Suppressor macrophage treated with lipopolysaccharide for 4 hours (primary cell): ENCODE results near the gene IFNL1.
A peak's percentile ranks its signal among the peaks of the same experiment; 100 is the strongest.
"Not testable (repeated sequence)": the region's sequence is repeated elsewhere in the genome, so short reads cannot be mapped to it uniquely, and the experiment has no call there.

ENCODE experiments used
- DNase-seq: peaks from one replicate; pipeline ENCODE4 v3.0.0-alpha.2; 2020

The IFNL1 gene

GRCh38 chr19:39270036-39270871 is 26.0 kb upstream of the IFNL1 start:
- no peak for DNase-seq

- DNase-seq, result not testable (repeated sequence)
These were observed 22.3 kb upstream of the IFNL1 start for GRCh38 chr19:39273859-39274258.

GRCh38 chr19:39275578-39275977 is 20.6 kb upstream of the IFNL1 start:
- no peak for DNase-seq

- DNase-seq, result no peak
These were observed 19.5 kb upstream of the IFNL1 start for GRCh38 chr19:39276740-39277139.

- DNase-seq, result peak; percentile 16
These were observed 18.6 kb upstream of the IFNL1 start for GRCh38 chr19:39277598-39277997.

GRCh38 chr19:39282021-39282420 is 14.2 kb upstream of the IFNL1 start:
- DNase-seq, result no peak

DNA sequence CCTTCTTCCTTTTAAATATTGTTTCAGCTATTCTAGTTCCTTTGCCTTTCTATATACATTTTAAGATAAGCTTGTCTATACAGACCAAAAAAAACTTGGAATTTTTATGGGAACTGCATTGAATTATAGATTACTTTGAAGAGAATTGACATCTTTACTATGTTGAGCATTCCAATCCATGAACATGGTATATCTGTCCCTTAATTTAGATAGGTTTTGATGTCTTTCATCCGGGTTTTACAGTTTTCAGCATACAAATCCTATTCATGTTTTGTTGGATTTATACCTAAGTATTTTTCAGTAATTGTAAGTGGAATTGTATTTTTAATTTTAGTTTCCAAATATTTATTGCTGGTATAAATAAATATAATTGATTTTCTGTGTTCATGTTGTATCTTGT is 12.2 kb upstream of the IFNL1 start:
- DNase-seq, result no peak

DNA sequence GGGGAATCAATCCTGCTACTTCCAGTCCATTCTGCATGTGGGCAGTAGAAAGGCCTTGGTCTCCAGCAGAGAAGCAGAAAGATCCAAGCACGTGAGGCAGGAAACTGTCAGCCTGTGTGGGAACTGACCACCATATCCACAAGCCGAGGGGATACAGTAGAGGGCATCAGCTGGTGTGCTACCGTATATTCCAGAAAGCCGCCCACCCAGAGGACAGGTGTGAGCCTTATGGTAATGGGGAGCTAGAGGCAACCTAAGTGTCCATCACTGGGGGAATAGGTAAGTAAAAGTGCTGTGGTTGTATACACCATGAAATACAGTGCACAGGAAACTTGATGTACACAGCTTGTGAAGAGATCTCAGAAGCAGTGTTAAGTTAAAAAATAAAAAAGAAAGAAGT is 2.8 kb upstream of the IFNL1 start:
- no peak for DNase-seq

GRCh38 chr19:39296906-39297305 is 699 bp downstream of the IFNL1 start:
- DNase-seq, result no peak

- no peak for DNase-seq
These were observed 1.9 kb downstream of the IFNL1 start for GRCh38 chr19:39297931-39298634.

DNA sequence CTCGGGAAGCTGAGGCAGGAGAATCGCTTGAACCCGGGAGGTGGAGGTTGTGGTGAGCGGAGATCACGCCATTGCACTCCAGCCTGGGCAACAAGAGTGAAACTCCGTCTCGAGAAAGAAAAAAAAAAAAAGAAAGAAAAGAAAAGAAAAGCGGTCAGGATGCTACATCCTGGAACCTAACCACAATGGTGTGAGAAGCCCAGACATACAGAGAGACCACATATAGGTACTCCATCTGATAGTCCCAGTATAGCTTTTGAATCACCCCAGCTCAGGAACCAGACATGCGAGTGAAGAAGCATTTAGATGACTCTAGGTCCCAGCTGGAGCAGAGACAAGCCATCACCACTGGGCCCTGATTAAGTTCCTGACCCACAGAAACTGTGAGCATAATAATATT is 3.2 kb downstream of the IFNL1 start:
- no peak for DNase-seq

DNA sequence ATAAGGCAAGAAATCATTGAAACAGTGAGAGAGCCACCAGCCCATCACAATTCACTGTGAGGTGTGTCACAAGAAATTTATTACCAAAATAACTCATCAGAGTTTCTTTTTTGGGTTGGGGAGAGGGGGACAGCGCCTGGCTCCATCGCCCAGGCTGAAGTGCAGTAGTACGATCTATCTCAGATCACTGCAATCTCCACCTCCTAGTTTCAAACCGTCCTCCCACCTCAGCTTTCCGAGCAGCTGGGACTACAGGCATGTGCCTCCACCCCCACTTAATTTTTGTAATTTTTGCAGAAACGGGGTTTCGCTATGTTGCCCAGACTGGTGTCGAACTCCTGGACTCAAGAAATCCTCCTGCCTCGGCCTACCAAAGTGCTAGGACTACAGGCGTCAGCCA is 3.6 kb downstream of the IFNL1 start:
- no peak for DNase-seq

DNA sequence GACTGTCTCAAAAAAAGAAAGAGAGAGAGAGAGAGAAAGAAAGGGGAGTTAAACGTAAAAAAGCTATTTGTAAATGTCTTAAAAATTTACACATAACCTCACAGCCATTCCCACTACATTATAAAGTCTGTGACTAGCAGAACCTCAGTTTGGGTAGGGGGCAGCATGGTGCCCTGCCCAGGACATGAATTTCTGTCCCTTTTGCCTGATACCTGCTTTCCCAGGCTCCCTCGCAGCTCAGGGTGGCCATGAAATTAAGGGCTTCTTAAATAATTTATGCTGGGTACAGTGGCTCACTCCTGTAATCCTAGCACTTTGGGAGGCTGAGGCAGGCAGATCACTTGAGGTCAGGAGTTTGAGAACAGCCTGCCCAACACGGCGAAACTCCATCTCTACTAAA is 4.8 kb downstream of the IFNL1 start:
- no peak for DNase-seq

DNA sequence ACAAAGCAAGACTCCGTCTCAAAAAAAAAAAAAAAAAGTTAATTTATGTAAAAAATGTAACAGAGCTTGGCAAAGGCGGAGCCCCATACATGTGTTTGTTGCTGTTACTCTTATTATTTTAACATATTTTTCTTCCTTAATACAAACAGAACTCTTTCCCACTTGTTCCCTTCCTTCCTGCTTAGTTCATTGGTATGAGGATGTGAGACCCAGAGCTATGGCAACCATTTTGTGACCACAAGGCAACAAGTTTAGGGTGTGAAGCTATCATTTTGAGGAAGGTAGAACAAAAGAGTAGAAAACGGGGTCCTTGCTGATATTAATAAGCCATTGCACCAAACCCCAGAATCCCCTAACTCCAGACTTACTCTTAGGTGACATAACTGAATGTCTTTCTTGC is 5.4 kb downstream of the IFNL1 start:
- DNase-seq, result no peak

DNA sequence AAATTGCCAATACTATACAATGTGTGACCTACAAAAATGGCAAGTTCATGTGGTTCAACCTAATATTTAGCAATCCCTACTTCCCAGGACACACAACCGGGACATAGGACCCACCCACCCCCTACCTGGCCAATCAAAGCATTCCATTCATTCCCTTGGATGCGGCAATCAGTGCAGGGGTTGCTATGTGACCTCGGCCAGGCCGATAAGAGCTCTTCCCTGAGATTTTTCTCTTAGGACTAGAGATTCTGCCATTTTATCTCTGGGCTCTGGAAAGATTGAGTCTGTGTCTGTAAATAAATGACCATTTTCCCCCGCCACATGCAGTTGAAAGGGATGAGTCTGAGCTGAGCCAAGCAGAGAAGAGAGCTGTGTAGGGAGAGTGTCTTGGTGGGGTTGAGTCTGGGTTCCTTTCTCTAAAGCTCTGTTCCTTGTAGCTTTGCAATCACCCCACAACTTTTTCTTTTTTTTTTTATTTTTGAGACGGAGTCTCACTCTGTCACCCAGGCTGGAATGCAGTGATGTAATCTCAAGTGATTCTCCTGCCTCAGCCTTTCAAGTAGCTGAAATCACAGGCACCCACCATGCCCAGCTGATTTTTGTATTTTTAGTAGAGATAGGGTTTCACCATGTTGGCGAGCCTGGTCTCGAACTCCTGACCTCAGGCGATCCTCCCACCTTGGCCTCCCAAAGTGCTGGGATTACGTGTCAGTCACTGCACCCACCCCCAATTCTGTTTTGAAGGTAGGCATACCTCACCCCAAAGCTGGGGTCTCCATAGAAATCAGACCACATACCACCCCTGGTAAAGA is 7.4 kb downstream of the IFNL1 start:
- DNase-seq, result no peak

DNA sequence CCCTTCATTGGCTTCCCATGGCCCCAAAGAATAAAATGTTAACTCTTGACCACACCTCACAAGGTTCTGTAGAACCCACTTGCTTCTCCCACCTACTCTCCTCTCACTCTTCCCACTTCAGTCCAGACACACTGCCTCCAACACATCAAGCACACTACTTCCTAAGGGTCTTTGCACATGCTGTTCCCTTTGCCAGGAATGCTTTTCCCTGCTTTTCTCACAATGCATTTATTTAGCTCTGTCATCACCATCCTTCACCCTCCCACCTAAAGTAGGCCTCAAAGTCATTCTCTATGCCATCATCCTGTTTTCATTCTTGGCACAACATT is 7.9 kb downstream of the IFNL1 start:
- no peak for DNase-seq

GRCh38 chr19:39304701-39305571 is 8.7 kb downstream of the IFNL1 start:
- no peak for DNase-seq

- DNase-seq, result no peak
These were observed 9.9 kb downstream of the IFNL1 start for GRCh38 chr19:39306075-39306474.

- no peak for DNase-seq
These were observed 11.0 kb downstream of the IFNL1 start for GRCh38 chr19:39307046-39307821.

GRCh38 chr19:39307822-39308530 is 11.8 kb downstream of the IFNL1 start:
- DNase-seq, result no peak
